ENCODE results near the gene RGP1.
A peak's percentile ranks its signal among the peaks of the same experiment; 100 is the strongest.

Gene RGP1

GRCh38 chr9:35748858-35749514, at the start of gene RGP1, which contains the start of gene GBA2:
Gene RGP1 (plus strand): TSS chr9:35749287. CDS start chr9:35749756, 469 bp downstream.
Gene GBA2 (minus strand): TSS chr9:35749228. CDS start chr9:35748704, 524 bp downstream.
- peak; percentile 59 for DNase-seq

DNA sequence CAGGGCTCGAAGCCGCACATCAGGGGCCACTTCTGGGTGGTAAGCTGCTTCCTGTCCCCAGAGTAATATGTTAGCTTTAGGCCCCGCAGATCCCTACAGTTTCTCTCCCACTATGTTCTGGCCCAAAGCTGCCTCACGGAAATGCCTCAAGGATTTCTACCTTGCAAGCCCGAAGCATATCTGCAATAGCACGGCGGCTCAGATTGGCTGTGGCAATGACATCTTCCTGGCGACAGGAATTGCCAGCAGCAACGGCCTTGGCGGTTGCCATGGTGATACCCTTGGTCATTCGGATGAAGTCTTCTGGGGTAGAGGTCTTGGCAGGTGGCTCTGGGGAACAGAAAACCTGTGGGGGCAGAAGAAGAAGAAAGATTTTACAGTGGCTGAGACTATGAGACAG, 49.1 kb upstream of the RGP1 start:
- DNase-seq: no peak

GRCh38 chr9:35700942-35701341, 48.1 kb upstream of the RGP1 start:
- no peak for DNase-seq

- no peak for DNase-seq
These were observed 46.4 kb upstream of the RGP1 start for GRCh38 chr9:35702696-35703095.

DNA sequence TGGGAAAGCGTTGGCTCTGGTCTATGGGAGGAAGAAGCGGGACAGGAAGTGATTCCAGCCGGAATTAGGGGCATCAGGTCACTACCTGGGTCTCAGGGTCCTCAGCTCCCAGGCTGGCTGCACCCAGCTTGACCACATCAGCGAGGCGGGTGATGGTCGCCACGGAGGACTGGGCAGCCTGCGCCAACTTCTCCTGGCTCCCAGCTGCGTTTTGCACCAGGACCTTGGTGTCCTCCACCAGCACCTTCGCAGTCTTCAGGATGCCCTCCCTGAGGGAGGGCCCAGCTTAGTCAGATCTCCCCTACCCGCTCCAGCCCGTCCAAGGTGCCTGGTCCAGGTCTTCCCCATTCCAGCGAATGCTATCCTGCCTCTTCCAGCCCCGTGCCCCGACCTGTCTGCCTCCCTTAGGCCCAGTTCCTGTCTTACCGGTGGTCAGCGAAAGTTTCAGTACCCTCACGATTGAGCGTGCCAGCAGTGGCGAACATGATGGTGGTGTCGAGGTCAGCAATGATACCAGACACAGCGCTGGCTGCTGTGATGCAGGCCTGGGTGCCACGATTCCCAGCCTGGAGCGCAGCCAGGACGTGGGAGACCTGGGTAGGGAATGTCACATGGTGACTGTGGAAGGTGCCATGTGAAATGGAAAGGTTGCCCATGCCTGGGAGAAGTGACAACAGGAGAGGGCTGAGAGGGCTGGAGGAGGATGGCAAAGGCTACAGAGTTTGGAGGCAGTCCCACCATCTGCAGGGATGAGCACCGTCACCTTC, 45.0 kb upstream of the RGP1 start:
- DNase-seq: no peak

DNA sequence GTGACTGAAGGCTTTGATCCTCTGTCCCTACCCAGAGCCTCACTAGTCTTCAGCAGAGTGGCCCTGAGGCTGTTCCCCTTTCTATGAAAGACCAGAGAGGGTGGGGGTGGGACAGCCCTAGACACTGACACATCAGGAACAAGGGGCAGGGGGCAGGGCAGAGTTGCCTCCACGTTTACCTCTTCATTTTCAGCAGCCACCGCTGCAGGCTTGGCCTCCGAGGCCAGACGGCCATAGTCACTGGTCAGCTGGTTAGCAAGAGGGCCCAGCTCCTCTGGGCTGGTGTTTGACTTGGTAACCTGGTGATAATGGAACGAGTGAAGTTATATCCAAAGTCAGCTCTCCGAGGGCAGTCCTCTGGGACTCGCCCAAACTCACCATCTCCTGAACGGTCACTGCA, 43.7 kb upstream of the RGP1 start:
- no peak for DNase-seq

- DNase-seq: no peak
These were observed 43.2 kb upstream of the RGP1 start for GRCh38 chr9:35705836-35706430.

- DNase-seq: no peak
These were observed 42.1 kb upstream of the RGP1 start for GRCh38 chr9:35706951-35707350.

- DNase-seq: no peak
These were observed 40.9 kb upstream of the RGP1 start for GRCh38 chr9:35708146-35708545.

DNA sequence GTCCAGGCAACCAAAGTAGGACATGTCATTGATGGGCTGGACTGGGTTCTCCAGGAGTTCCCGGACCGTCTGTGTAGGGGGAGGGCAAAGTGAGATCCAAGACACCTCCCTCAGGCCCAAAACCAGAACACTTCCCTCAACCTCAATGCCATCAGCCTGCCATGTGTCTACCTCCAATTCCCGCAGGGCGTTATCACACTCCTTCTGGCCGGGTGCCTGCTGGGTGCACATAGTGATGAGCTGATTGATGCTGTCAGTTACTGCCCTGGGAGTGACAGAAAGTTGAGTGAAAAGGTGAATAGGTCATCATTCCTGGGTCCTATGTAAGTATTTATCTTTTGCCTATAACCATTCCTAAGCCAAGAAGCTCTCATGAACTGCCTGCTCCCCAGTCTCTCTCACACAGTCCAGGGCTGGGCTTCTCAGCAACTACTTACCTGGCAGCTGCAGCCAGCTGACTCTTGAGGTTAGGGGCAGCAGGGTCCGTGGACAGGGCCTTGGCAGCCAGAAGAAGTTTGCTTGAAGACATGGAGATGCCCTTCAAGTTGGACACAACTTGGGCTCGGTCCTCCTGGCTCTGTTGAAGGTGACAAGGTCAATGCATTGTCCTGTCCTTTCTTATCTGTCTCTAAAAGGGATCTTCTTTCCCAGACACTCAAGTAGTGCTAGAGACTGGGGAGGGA, 38.1 kb upstream of the RGP1 start:
- DNase-seq: no peak

DNA sequence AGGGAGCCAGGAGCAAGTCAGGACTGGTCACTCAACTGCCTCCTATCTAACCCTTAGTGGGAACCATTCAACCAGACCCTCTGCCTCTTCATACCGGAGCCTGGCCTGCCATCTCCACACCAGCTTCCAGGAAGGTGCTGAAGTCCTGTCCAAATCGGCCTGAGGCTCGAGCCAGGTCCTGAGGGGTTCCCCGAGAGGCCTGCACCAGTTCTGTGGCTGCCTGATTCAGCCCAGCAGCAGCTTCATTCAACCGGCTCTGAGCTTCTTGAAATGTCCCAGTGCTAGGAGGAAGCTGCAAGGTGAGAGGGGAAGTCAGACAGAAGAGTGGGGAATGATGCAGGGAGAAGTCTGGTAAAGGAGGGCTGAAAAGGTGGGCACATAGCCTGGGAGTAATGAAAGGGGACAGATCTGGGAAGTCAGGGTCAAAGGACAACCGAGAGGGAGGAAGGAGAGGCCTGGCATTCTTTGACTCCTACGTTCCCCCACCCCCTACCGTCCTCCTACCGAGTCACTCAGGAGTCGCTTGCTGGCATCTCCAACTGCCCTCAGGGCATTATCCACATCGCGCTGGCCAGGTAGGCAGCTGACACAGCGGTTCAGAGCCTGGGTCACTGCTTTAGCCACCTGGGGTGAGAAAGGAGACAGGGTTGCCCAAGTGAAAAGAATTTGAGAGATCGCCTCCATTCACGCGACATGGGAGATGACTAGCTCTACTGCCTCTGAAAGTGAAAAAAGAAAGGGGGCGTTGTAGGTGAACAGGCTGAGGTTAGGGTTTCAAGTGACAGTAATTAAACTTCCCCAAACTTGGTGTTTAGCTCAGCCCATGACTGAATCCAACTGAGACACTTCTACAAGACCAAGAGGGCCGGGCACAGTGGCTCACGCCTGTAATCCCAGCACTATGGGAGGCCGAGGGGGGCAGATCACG, 37.3 kb upstream of the RGP1 start:
- no peak for DNase-seq

- DNase-seq: no peak
These were observed 36.2 kb upstream of the RGP1 start for GRCh38 chr9:35712762-35713400.

- no peak for DNase-seq
These were observed 35.5 kb upstream of the RGP1 start for GRCh38 chr9:35713578-35713977.

GRCh38 chr9:35714123-35714522, 35.0 kb upstream of the RGP1 start:
- no peak for DNase-seq

DNA sequence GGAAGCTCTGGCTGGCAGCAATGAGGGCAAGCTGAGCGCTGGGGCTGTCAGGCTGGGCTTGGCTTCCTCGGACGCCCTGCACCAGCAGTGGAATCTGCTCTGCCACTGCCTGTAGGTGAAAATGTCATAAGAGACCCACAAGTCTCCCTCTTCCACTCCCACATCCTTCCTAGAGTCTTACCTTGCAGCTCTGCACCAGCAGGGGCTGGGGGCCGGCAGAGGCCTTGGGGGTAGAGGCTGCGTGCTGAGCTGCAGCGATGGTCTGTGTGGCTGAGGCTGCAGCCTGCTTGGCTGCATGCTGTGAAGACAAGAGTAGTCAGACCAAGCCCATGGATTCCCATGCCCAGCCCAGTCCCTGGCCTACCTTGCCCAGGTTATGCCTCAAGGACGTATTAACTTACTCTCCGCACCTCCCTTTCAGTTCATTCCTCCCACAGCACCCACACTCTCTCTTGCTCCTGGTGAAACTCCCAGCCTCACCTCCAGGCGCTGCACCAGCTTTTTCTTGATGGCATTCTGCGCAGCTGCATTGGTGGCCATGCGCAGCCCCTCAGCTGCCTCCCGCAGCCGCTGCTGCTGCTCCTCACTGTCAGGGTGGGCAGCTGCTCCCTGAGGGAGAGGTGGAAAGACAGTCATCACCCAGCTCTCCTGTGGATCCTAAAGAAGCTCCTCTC, 34.4 kb upstream of the RGP1 start:
- no peak for DNase-seq

DNA sequence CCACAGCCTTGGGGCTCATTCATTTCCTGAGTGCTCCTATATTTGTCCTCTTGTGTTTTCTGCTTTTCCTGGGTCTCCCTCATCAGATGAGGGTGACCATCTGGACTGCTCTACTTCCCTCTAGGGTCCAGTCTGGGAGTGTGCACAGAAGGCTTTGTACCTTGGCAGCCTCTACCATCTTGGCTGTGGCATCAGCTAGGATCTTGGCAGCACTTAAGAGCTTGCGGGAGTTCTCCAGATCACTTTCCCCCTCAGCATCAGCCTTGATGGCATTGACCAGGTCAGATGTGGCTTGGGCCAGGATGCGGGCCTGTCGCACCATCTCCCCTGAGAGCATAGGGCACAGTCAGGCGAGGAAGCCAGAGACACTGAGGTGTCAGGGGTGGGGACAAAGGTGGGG, 32.9 kb upstream of the RGP1 start:
- no peak for DNase-seq

- no peak for DNase-seq
These were observed 31.8 kb upstream of the RGP1 start for GRCh38 chr9:35717132-35717870.

DNA sequence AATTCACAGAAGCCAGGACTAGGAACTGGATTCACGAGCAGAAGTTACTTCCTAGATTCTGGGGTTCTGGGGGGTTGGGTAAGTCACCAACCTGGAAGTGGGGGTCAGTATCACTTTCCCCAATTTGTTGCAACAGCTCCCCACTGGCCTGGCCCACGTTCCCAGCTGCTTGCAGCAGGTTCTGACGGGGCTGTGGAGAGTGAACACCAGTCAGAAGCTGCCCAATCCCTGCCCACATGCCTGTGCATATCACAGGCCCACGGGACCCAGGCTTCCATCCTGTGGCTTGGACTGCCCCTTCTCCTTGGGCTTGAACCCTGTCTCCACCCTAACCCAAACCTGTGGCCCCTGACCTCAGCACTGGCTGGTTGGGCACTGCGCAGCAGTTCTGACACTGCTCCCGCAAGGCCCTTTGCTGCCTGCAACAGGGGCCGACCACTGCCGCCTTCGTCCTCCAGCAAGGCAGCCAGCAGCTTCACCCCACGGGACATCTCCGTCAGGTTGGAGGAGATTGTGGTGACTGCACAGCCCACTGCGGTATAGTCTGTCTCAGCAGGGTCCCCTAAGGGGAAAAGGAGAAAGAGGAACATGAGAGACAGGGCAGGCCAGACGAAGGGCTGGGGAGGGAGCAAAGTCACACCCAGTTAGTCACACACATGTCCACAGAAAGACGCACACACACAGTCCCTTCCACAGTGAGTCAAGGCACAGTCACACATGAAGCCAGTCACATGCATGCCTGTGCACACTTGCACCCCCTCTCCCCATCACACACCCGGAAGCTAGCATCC, 30.2 kb upstream of the RGP1 start:
- no peak for DNase-seq

GRCh38 chr9:35719546-35719945, 29.5 kb upstream of the RGP1 start:
- DNase-seq: no peak

DNA sequence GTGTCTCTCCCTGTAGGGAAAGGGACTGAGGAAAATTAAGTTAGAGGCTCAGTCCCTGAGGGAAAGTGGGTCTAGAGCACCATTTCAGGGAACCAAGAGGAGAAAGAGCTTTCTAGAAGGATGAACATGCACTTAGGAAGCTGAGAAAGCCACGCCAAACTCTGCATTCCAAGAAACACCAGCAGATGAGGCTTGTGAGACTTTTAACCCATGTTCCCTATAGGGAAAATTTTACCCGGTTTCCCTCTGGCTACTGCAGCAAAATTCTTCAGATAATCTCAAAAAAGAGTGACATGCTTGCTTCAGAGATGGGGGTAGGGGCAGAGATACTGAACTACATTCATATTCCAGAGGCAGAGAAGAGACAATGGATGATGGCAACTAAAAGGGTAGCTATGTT, 25.7 kb upstream of the RGP1 start:
- DNase-seq: no peak

Data from NCI-H1105 treated with DMSO at 0.1 percent for 48 hours (cell line).